Measurements from ENCODE around the gene SCD5. TPM values are rescaled to one million over a fixed set of nuclear protein-coding genes. Genes with fewer than 3 reads are reported as not detected.

SCD5 gene
- total and polyA plus RNA-seq, 2 donors (not counting 1 experiment from before 2014, with no cell fraction given): 0.03 TPM; not detected in 1

DNA sequence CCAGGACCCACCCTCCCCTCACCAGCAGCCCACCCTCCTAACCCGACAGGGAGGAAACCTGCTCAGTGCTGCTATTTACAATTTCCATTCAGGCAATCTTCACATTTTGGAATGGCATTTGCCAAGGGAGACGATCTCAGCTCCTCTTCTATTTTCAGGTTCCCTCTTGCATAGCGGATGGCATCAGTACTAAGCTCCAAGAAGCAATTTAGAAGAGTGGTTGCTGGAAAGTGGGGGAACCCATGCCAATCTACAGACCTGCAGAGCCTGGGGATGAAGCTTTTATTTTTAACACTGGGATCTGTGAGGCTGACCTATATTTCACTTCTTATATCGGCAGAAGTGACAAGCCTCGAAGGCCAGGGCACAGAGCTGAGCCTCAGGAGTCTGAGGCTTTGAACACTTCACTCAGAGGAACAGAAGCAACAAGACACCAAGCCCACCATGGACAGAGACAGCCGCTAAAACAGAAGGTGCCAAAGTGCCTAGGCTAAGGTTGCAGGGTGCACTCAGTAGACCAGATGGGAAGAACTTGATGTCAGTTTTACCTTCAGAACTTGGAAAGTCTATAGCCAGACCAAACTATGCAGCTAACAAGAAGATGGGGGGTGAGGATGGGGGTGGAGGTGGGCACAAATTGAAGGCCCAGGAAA, 44.0 kb downstream of the SCD5 start:
- no peak for TF ChIP-seq EZH2 (IDR thresholded peaks at IDR 0.05; ENCODE audit: borderline replicate concordance, insufficient read depth, low read depth, low read length, poor library complexity, severe bottlenecking)
- TF ChIP-seq, protein P1, sequence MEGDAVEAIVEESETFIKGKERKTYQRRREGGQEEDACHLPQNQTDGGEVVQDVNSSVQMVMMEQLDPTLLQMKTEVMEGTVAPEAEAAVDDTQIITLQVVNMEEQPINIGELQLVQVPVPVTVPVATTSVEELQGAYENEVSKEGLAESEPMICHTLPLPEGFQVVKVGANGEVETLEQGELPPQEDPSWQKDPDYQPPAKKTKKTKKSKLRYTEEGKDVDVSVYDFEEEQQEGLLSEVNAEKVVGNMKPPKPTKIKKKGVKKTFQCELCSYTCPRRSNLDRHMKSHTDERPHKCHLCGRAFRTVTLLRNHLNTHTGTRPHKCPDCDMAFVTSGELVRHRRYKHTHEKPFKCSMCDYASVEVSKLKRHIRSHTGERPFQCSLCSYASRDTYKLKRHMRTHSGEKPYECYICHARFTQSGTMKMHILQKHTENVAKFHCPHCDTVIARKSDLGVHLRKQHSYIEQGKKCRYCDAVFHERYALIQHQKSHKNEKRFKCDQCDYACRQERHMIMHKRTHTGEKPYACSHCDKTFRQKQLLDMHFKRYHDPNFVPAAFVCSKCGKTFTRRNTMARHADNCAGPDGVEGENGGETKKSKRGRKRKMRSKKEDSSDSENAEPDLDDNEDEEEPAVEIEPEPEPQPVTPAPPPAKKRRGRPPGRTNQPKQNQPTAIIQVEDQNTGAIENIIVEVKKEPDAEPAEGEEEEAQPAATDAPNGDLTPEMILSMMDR (IDR thresholded peaks at IDR 0.05): no peak
- CTCF ChIA-PET: interaction anchor here (1.1 kb wide), 1 partner anchor 13 kb away, joined by 3 read pairs; no protein-coding TSS in a partner anchor
- H3K9ac ChIP-seq (ENCODE audit: low read length): no peak overlapping the region
- no peak overlapping the region for H2AFZ ChIP-seq (ENCODE audit: insufficient read depth, low read depth, low read length, poor library complexity, severe bottlenecking)
- peaks cover 0 to 4% (median under 1%) of the 10 kb centered on the region in 4 experiments for H3K27me3 ChIP-seq (replicated peaks in 1 of 4; ENCODE audit: control extremely low read depth in 1 of 4, control insufficient read depth in 3 of 4, insufficient read depth in 4 of 4, low read length in 3 of 4)
- no peak for DNase-seq
- no peaks in the 10 kb centered on the region for H3K36me3 ChIP-seq (replicated peaks in 1 of 2; ENCODE audit: control extremely low read depth in 1 of 2, control insufficient read depth in 1 of 2, extremely low read depth in 1 of 2, insufficient read depth in 2 of 2, low read length in 1 of 2)
- Mint-ChIP-seq H3K4me1 (peaks cover 2% of the 10 kb centered on the region), H3K27ac (no peak overlapping the region), H3K9me3 (ENCODE audit: insufficient read depth) (no peaks in the 10 kb centered on the region), H3K27me3 (peaks cover 5% of the 10 kb centered on the region), H3K4me3 (no peak overlapping the region)
- no peak overlapping the region for H3K4me3 ChIP-seq (ENCODE audit: control extremely low read depth in 1 of 5, extremely low read depth in 1 of 5, insufficient read depth in 1 of 5, low read depth in 2 of 5, low read length in 4 of 5)
- H4K20me1 ChIP-seq (ENCODE audit: control insufficient read depth, insufficient read depth, low read length, poor library complexity, severe bottlenecking): no peaks in the 10 kb centered on the region
- POLR2A ChIA-PET: no interaction called here
- H3K4me2 ChIP-seq (replicated peaks; ENCODE audit: low read depth, low read length, poor library complexity, severe bottlenecking): no peak overlapping the region
- no peaks in the 10 kb centered on the region for H3K79me2 ChIP-seq (ENCODE audit: control insufficient read depth, insufficient read depth, low read length)
- no peak overlapping the region for H3K27ac ChIP-seq (ENCODE audit: low read length in 2 of 2)
- 100% methylated on average over 2 of the region's 6 CpGs for WGBS (ENCODE audit: insufficient coverage)
- ATAC-seq (ENCODE audit: low read depth): no peak
- intact Hi-C loops (cut with micrococcal nuclease): no loop called here
- H3K4me1 ChIP-seq (ENCODE audit: control insufficient read depth in 2 of 2, insufficient read depth in 2 of 2, low read length in 2 of 2): no peaks in the 10 kb centered on the region
- peaks cover 0 to 8% (median 0%) of the 10 kb centered on the region in 3 donors for H3K9me3 ChIP-seq (ENCODE audit: control extremely low read depth in 1 of 3, control insufficient read depth in 2 of 3, insufficient read depth in 1 of 3, low read length in 2 of 3)

DNA sequence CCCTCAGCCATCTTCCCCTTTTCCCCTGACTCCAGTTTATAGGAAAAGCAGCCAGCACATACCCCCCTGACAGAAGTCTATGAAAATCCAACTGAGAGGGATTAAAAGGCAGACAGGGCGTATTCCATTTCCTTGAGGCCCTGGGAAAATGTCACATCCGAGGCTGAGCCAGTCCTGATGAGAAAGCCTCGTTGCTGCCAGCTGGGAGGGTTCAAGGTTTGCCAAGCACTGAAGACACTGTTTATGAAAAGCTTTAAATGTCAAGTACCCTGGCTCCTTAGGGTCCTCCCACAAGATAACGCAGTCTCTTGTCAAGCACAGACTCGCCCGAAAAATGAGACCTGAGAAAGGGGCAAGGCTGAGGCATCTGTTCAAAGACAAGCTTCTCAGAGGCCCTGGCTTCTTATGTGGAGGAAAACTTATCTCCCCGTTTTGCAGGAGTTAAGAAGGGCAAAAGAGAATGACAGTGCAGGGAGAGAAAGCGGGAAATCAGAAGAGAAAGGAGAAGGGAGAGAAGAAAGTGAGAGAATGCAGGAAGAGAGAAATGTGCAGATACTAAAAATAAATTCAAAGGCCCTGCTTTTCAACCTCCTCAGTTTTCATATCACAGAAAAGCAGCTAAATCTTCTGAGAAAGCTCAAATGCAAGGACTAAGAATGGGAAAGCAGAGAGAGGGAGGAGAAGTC, 44.7 kb downstream of the SCD5 start:
- Mint-ChIP-seq H3K9me3 (ENCODE audit: insufficient read depth) (no peaks in the 10 kb centered on the region), H3K4me3 (no peak overlapping the region), H3K27me3 (peaks cover 5% of the 10 kb centered on the region), H3K27ac (no peak overlapping the region), H3K4me1 (no peaks in the 10 kb centered on the region)
- ATAC-seq (ENCODE audit: low read depth): no peak
- Histone ChIP-seq H3K27me3 (replicated peaks in 1 of 4; ENCODE audit: control extremely low read depth in 1 of 4, control insufficient read depth in 3 of 4, insufficient read depth in 4 of 4, low read length in 3 of 4) (peaks cover 0 to 4% (median under 1%) of the 10 kb centered on the region in 4 experiments), H3K36me3 (replicated peaks in 1 of 2; ENCODE audit: control extremely low read depth in 1 of 2, control insufficient read depth in 1 of 2, extremely low read depth in 1 of 2, insufficient read depth in 2 of 2, low read length in 1 of 2) (no peaks in the 10 kb centered on the region), H3K4me1 (ENCODE audit: control insufficient read depth in 2 of 2, insufficient read depth in 2 of 2, low read length in 2 of 2) (no peaks in the 10 kb centered on the region), H3K9me3 (ENCODE audit: control extremely low read depth in 1 of 3, control insufficient read depth in 2 of 3, insufficient read depth in 1 of 3, low read length in 2 of 3) (peaks cover 0 to 4% (median 0%) of the 10 kb centered on the region in 3 donors), H4K20me1 (ENCODE audit: control insufficient read depth, insufficient read depth, low read length, poor library complexity, severe bottlenecking) (no peaks in the 10 kb centered on the region), H3K27ac (ENCODE audit: low read length in 2 of 2) (no peak overlapping the region), H2AFZ (ENCODE audit: insufficient read depth, low read depth, low read length, poor library complexity, severe bottlenecking) (no peak overlapping the region), H3K4me2 (replicated peaks; ENCODE audit: low read depth, low read length, poor library complexity, severe bottlenecking) (no peak overlapping the region), H3K9ac (ENCODE audit: low read length) (no peak overlapping the region), H3K4me3 (ENCODE audit: control extremely low read depth in 1 of 5, extremely low read depth in 1 of 5, insufficient read depth in 1 of 5, low read depth in 2 of 5, low read length in 4 of 5) (no peak overlapping the region), H3K79me2 (ENCODE audit: control insufficient read depth, insufficient read depth, low read length) (no peaks in the 10 kb centered on the region)
- POLR2A ChIA-PET: no interaction called here
- DNase-seq: no peak
- WGBS (ENCODE audit: insufficient coverage): 94% methylated on average over 8 of the region's 8 CpGs
- no peak for TF ChIP-seq EZH2 (IDR thresholded peaks at IDR 0.05; ENCODE audit: borderline replicate concordance, insufficient read depth, low read depth, low read length, poor library complexity, severe bottlenecking)
- TF ChIP-seq, protein P1 (IDR thresholded peaks at IDR 0.05): no peak
- intact Hi-C loops (cut with micrococcal nuclease): no loop called here
- CTCF ChIA-PET: interaction anchor here (1.1 kb wide), 1 partner anchor 12 kb away, joined by 3 read pairs; no protein-coding TSS in a partner anchor

Data from B cell (primary cell).